ENCODE measurements around the gene FAM200A.

DNA sequence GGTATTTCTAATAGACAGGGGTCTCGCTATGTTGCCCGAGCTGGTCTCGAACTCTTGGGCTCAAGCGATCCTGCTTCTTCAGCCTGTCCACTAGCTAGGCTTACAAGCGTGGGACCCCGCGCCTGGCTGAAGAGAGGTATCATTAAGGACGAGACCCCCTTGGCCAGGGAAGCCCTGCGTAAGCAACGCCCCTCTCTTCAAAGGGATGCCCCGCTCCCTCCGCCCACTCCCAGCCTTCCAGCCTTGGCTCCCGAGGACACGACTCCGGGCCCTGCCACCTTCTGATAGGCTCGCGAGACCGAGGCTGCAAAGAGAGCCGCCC is 47.7 kb downstream of the FAM200A start:
- TF ChIP-seq, protein P1, sequence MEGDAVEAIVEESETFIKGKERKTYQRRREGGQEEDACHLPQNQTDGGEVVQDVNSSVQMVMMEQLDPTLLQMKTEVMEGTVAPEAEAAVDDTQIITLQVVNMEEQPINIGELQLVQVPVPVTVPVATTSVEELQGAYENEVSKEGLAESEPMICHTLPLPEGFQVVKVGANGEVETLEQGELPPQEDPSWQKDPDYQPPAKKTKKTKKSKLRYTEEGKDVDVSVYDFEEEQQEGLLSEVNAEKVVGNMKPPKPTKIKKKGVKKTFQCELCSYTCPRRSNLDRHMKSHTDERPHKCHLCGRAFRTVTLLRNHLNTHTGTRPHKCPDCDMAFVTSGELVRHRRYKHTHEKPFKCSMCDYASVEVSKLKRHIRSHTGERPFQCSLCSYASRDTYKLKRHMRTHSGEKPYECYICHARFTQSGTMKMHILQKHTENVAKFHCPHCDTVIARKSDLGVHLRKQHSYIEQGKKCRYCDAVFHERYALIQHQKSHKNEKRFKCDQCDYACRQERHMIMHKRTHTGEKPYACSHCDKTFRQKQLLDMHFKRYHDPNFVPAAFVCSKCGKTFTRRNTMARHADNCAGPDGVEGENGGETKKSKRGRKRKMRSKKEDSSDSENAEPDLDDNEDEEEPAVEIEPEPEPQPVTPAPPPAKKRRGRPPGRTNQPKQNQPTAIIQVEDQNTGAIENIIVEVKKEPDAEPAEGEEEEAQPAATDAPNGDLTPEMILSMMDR (IDR thresholded peaks at IDR 0.05 in 8 of 11, conservative IDR thresholded peaks at IDR 0.05 in 3 of 11), result no peak
- peak in 1 of 3 donors; percentile 38 for TF ChIP-seq POLR2A (IDR thresholded peaks at IDR 0.05)
